ENCODE results near the gene MRPL23.

DNA sequence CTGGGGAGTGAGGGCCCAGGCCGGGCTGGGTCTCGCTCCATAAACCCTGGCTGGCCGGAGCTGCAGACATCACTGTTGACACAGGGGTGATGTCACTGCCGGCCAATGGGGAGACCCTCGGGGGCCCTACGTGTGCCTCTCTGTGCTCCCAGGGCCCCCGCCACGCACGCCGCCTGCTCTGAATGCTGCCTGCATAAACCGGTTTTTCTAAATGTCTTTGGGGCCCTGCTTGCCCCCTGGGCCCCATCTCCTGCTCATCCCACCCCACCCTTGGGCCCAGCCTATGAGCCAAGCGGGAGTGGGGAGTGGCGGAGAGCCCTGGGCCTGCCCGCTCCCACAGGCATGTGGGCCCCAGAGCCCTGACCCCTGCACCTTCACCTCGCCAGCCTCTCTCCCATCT is 42.8 kb downstream of the MRPL23 start:
- TF ChIP-seq, protein P1, sequence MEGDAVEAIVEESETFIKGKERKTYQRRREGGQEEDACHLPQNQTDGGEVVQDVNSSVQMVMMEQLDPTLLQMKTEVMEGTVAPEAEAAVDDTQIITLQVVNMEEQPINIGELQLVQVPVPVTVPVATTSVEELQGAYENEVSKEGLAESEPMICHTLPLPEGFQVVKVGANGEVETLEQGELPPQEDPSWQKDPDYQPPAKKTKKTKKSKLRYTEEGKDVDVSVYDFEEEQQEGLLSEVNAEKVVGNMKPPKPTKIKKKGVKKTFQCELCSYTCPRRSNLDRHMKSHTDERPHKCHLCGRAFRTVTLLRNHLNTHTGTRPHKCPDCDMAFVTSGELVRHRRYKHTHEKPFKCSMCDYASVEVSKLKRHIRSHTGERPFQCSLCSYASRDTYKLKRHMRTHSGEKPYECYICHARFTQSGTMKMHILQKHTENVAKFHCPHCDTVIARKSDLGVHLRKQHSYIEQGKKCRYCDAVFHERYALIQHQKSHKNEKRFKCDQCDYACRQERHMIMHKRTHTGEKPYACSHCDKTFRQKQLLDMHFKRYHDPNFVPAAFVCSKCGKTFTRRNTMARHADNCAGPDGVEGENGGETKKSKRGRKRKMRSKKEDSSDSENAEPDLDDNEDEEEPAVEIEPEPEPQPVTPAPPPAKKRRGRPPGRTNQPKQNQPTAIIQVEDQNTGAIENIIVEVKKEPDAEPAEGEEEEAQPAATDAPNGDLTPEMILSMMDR (IDR thresholded peaks at IDR 0.05) = no peak
- TF ChIP-seq POLR2A (IDR thresholded peaks at IDR 0.05) = no peak
